Measurements from ENCODE around the gene TMED4.
A peak's percentile ranks its signal among the peaks of the same experiment; 100 is the strongest.

The TMED4 gene

GRCh38 chr7:44572771-44573170 is 9.3 kb downstream of the TMED4 start:
- Histone ChIP-seq H3K9me3 (ENCODE audit: insufficient read depth, low read length) (no peaks in the 10 kb centered on the region), H3K27me3 (ENCODE audit: low read depth, low read length) (no peaks in the 10 kb centered on the region), H3K4me3 (ENCODE audit: low read length) (peak overlapping the region; percentile 90), H3K4me1 (ENCODE audit: low read length) (peaks cover 16% of the 10 kb centered on the region), H3K79me2 (ENCODE audit: low read length) (peaks cover 41% of the 10 kb centered on the region), H3K9ac (ENCODE audit: low read length) (peak overlapping the region; percentile 90), H2AFZ (ENCODE audit: low read depth, low read length) (no peak overlapping the region), H3K27ac (ENCODE audit: low read length) (no peak overlapping the region), H3K4me2 (ENCODE audit: low read length) (peak overlapping the region; percentile 93), H4K20me1 (ENCODE audit: insufficient read depth, low read length) (no peaks in the 10 kb centered on the region), H3K36me3 (replicated peaks; ENCODE audit: low read depth, low read length) (peaks cover 62% of the 10 kb centered on the region)
- TF ChIP-seq EZH2phosphoT487 (IDR thresholded peaks at IDR 0.05; ENCODE audit: low read depth): no peak
- TF ChIP-seq CTCF (IDR thresholded peaks at IDR 0.05; ENCODE audit: low read depth, low read length): no peak

- H3K79me2 ChIP-seq (ENCODE audit: low read length): peaks cover 37% of the 10 kb centered on the region
Observed at GRCh38 chr7:44569959-44570358, 12.1 kb downstream of the TMED4 start.

DNA sequence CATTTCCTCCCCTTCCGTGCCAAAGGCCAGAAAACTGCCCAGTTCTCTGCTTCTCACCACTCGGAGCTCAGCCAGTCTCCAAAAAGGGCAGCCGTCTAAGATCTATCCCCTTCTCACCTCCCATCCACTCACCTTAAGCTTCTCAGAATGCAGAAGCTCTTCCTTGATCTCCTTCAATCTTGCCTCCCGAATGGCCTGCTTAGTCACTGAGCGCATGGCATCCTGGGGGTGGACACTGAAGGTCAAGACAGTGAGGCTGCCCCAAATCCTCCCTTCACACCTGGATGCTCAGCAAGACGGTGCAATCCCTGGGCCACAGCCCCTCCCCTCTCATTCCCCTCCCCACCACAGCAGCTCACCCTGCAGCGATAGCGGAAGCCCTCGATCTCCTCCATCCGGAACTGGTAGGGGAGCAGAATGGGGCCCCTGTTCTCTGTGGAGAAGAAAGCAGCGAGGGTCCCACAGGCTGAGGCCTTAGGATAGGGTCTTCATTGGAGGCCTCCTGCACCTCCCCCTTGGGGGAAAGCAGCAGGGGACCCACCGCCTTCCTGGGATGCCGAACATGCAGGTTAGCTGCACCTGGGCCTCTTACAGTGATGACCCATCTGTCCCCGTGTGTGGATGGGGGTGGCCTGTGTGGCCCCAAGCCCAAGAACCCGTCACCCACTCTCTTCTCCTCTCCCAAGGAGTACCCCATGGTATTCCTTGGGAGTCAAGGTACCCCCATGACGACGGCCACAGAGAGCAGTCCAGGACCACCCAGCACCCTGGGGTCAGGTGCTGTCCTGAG is 13.1 kb downstream of the TMED4 start:
- H3K79me2 ChIP-seq (ENCODE audit: low read length): peaks cover 27% of the 10 kb centered on the region
- H3K27ac ChIP-seq (ENCODE audit: low read length): no peak overlapping the region
- TF ChIP-seq CTCF (IDR thresholded peaks at IDR 0.05; ENCODE audit: low read depth, low read length) (no peak), EZH2phosphoT487 (IDR thresholded peaks at IDR 0.05; ENCODE audit: low read depth) (no peak)
- no peak overlapping the region for H2AFZ ChIP-seq (ENCODE audit: low read depth, low read length)
- no peak overlapping the region for H3K4me3 ChIP-seq (ENCODE audit: low read length)
- no peaks in the 10 kb centered on the region for H3K9me3 ChIP-seq (ENCODE audit: insufficient read depth, low read length)
- H3K4me1 ChIP-seq (ENCODE audit: low read length): peaks cover 8% of the 10 kb centered on the region
- H3K4me2 ChIP-seq (ENCODE audit: low read length): no peak overlapping the region
- H3K36me3 ChIP-seq (replicated peaks; ENCODE audit: low read depth, low read length): peaks cover 76% of the 10 kb centered on the region
- peaks cover 10% of the 10 kb centered on the region; the same call in 1 of the 2 replicates for H4K20me1 ChIP-seq (ENCODE audit: insufficient read depth, low read length)
- no peak overlapping the region for H3K9ac ChIP-seq (ENCODE audit: low read length)
- H3K27me3 ChIP-seq (ENCODE audit: low read depth, low read length): no peaks in the 10 kb centered on the region

More at GRCh38 chr7:44569959-44570358, 12.1 kb downstream of the TMED4 start:
- H2AFZ ChIP-seq (ENCODE audit: low read depth, low read length): no peak overlapping the region
- no peaks in the 10 kb centered on the region for H3K27me3 ChIP-seq (ENCODE audit: low read depth, low read length)
- H3K27ac ChIP-seq (ENCODE audit: low read length): no peak overlapping the region
- peaks cover 70% of the 10 kb centered on the region for H3K36me3 ChIP-seq (replicated peaks; ENCODE audit: low read depth, low read length)
- no peak overlapping the region for H3K9ac ChIP-seq (ENCODE audit: low read length)
- no peaks in the 10 kb centered on the region for H3K9me3 ChIP-seq (ENCODE audit: insufficient read depth, low read length)
- H3K4me3 ChIP-seq (ENCODE audit: low read length): no peak overlapping the region
- peaks cover 4% of the 10 kb centered on the region; the same call in 1 of the 2 replicates for H4K20me1 ChIP-seq (ENCODE audit: insufficient read depth, low read length)
- H3K4me2 ChIP-seq (ENCODE audit: low read length): no peak overlapping the region
- H3K4me1 ChIP-seq (ENCODE audit: low read length): peaks cover 14% of the 10 kb centered on the region
- TF ChIP-seq EZH2phosphoT487 (IDR thresholded peaks at IDR 0.05; ENCODE audit: low read depth): no peak
- TF ChIP-seq CTCF (IDR thresholded peaks at IDR 0.05; ENCODE audit: low read depth, low read length): no peak

- Histone ChIP-seq H3K4me2 (ENCODE audit: low read length) (no peak overlapping the region), H3K36me3 (replicated peaks; ENCODE audit: low read depth, low read length) (peaks cover 79% of the 10 kb centered on the region), H2AFZ (ENCODE audit: low read depth, low read length) (no peak overlapping the region), H3K27ac (ENCODE audit: low read length) (no peak overlapping the region), H3K4me1 (ENCODE audit: low read length) (peaks cover 6% of the 10 kb centered on the region), H3K79me2 (ENCODE audit: low read length) (peaks cover 18% of the 10 kb centered on the region), H3K9me3 (ENCODE audit: insufficient read depth, low read length) (no peaks in the 10 kb centered on the region), H3K27me3 (ENCODE audit: low read depth, low read length) (no peaks in the 10 kb centered on the region), H4K20me1 (ENCODE audit: insufficient read depth, low read length) (peaks cover 10% of the 10 kb centered on the region; the same call in 1 of the 2 replicates), H3K4me3 (ENCODE audit: low read length) (no peak overlapping the region), H3K9ac (ENCODE audit: low read length) (no peak overlapping the region)
- TF ChIP-seq CTCF (IDR thresholded peaks at IDR 0.05; ENCODE audit: low read depth, low read length): no peak
- no peak for TF ChIP-seq EZH2phosphoT487 (IDR thresholded peaks at IDR 0.05; ENCODE audit: low read depth)
Observed at GRCh38 chr7:44567884-44568283, 14.1 kb downstream of the TMED4 start.

Measured in OCI-LY3 (cell line).